T-cell (primary cell): ENCODE measurements around the gene RNASEH2A. TPM values are rescaled to one million over a fixed set of nuclear protein-coding genes. Genes with fewer than 3 reads are reported as not detected.
A peak's percentile ranks its signal among the peaks of the same experiment; 100 is the strongest.

ENCODE experiments used
- ATAC-seq, 4 experiments: fragments of 200-7000 bp in 3 of 4; fragments of 150-1000 bp in 1 of 4; cut with Tn5 transposase; replicated peaks in 1 of 4; 1 replicate in 3 of 4; 2 replicates in 1 of 4; pipeline ENCODE4 v1.10.0; 2021; ENCODE audit warnings: moderate library complexity in 3 of 4, mild to moderate bottlenecking in 2 of 4, moderate number of reproducible peaks in 1 of 4
- CTCF ChIA-PET, 2 donors: fragments of 300-600 bp; sonication (Branson Sonifier 250); formaldehyde crosslinking; loops; one replicate each; lab custom pipeline; 2022; ENCODE audit warnings: antibody characterized with exemption in 2 of 2; lab: Charles Lee
- POLR2A ChIA-PET, 2 donors: fragments of 300-600 bp; sonication (Branson Sonifier 250); formaldehyde crosslinking; loops; one replicate each; lab custom pipeline; 2022; ENCODE audit warnings: antibody characterized with exemption in 2 of 2; lab: Charles Lee
- DNase-seq, 35 experiments: peaks; one replicate each; pipeline versions ENCODE4 v3.0.0 to v3.0.0-alpha.2; 2013 to 2023
- H3K27ac ChIP-seq: one replicate; pipeline ENCODE4 v1.5.1; 2013; ENCODE audit warnings: low read length
- H3K27me3 ChIP-seq, 2 experiments: replicated peaks in 1 of 2; 1 replicate in 1 of 2; 2 replicates in 1 of 2; pipeline versions ENCODE4 v1.6.1 to v1.7.0; 2013; ENCODE audit warnings: low read length in 1 of 2, mixed read lengths in 1 of 2; ENCODE audit not compliant: control insufficient read depth in 2 of 2, insufficient read depth in 2 of 2; ENCODE audit errors: extremely low read depth in 1 of 2
- H3K36me3 ChIP-seq, 2 donors: 1 replicate in 1 of 2; 2 replicates in 1 of 2; pipeline versions ENCODE4 v1.6.1 to v1.7.0; 2013; ENCODE audit warnings: low read length in 1 of 2; ENCODE audit not compliant: control insufficient read depth in 2 of 2, insufficient read depth in 1 of 2; ENCODE audit errors: extremely low read depth in 1 of 2
- H3K4me1 ChIP-seq, 2 experiments: 1 replicate in 1 of 2; 2 replicates in 1 of 2; pipeline versions ENCODE4 v1.6.1 to v1.7.0; 2013; ENCODE audit warnings: low read length in 2 of 2, mixed read lengths in 1 of 2; ENCODE audit not compliant: insufficient read depth in 2 of 2, control insufficient read depth in 1 of 2; ENCODE audit errors: extremely low read depth in 1 of 2
- H3K4me3 ChIP-seq, 2 donors: 1 replicate in 1 of 2; 2 replicates in 1 of 2; pipeline versions ENCODE4 v1.5.1 to v1.7.0; 2013; ENCODE audit warnings: mild to moderate bottlenecking in 2 of 2, low read length in 1 of 2, moderate library complexity in 1 of 2; ENCODE audit not compliant: control insufficient read depth in 1 of 2; ENCODE audit errors: extremely low read depth in 1 of 2
- H3K9me3 ChIP-seq: 2 replicates; pipeline ENCODE4 v1.7.0; 2013
- H3K27ac Mint-ChIP-seq, 2 donors: one replicate each; pipeline ENCODE4 v1.8.0; 2020 to 2021; ENCODE audit warnings: mild to moderate bottlenecking in 2 of 2, mixed read lengths in 2 of 2
- H3K27me3 Mint-ChIP-seq, 2 donors: one replicate each; pipeline ENCODE4 v1.8.0; 2021 to 2022; ENCODE audit warnings: mixed read lengths in 2 of 2
- H3K36me3 Mint-ChIP-seq: one replicate; pipeline ENCODE4 v1.8.0; 2021; ENCODE audit warnings: mixed read lengths
- H3K4me1 Mint-ChIP-seq, 3 donors: one replicate each; pipeline ENCODE4 v1.8.0; 2020 to 2022; ENCODE audit warnings: mixed read lengths in 3 of 3, mild to moderate bottlenecking in 1 of 3
- H3K4me3 Mint-ChIP-seq, 3 donors: one replicate each; pipeline ENCODE4 v1.8.0; 2020 to 2022; ENCODE audit warnings: mild to moderate bottlenecking in 3 of 3, mixed read lengths in 3 of 3, moderate library complexity in 3 of 3
- H3K9me3 Mint-ChIP-seq, 3 donors: one replicate each; pipeline ENCODE4 v1.8.0; 2020 to 2022; ENCODE audit warnings: mixed read lengths in 3 of 3
- WGBS: methylation state at CpG from one replicate; pipeline ENCODE4 v1.1.5; 2013; ENCODE audit warnings: missing lambda C conversion rate; ENCODE audit not compliant: insufficient coverage; 5-methylcytosine and 5-hydroxymethylcytosine counted together
- total RNA-seq, 35 experiments: library from RNA in 6 of 35; stranded (reverse) in 6 of 35; fragments of 120-200 nt in 1 of 35; gene quantifications; one replicate each; pipeline versions ENCODE4 v1.2.1 to v1.2.4 and lab custom pipeline; 2013 to 2026

Gene RNASEH2A
- total RNA-seq, 5 donors from 2014 or later (not counting 1 experiment from before 2014, with no cell fraction given) = 4.7 to 18.0 (median 15.0) TPM

- no peaks in the 10 kb centered on the region for H3K27me3 Mint-ChIP-seq
- no peak for DNase-seq
- H3K27ac Mint-ChIP-seq = peak overlapping the region; percentile 41 to 61
- Histone ChIP-seq H3K4me1 (peaks cover 3 to 48% of the 10 kb centered on the region in 2 experiments), H3K27ac (no peak overlapping the region), H3K27me3 (no peaks in the 10 kb centered on the region), H3K36me3 (no peaks in the 10 kb centered on the region), H3K4me3 (no peak overlapping the region), H3K9me3 (no peaks in the 10 kb centered on the region)
- POLR2A ChIA-PET = interaction anchor here in 1 of 2 donors (0.6 to 1.1 kb wide), 4 partner anchors 18 to 88 kb away, joined by 3 to 8 read pairs (median 4); partner anchors contain the start of genes JUNB and RNASEH2A
- 96% methylated on average over 2 of the region's 2 CpGs for WGBS
- no peaks in the 10 kb centered on the region for H3K9me3 Mint-ChIP-seq
- peaks cover 20 to 24% (median 24%) of the 10 kb centered on the region in 3 donors for H3K4me1 Mint-ChIP-seq
- CTCF ChIA-PET = interaction anchor here in 1 of 2 donors (1.1 kb wide), 1 partner anchor 23 kb away, joined by 7 read pairs; no protein-coding TSS in a partner anchor
- no peaks in the 10 kb centered on the region for H3K36me3 Mint-ChIP-seq
- ATAC-seq = no peak
- H3K4me3 Mint-ChIP-seq = peak overlapping the region in 2 of 3 donors; percentile 34 to 52
These were observed 32.8 kb upstream of the RNASEH2A start for GRCh38 chr19:12773571-12773970.

DNA sequence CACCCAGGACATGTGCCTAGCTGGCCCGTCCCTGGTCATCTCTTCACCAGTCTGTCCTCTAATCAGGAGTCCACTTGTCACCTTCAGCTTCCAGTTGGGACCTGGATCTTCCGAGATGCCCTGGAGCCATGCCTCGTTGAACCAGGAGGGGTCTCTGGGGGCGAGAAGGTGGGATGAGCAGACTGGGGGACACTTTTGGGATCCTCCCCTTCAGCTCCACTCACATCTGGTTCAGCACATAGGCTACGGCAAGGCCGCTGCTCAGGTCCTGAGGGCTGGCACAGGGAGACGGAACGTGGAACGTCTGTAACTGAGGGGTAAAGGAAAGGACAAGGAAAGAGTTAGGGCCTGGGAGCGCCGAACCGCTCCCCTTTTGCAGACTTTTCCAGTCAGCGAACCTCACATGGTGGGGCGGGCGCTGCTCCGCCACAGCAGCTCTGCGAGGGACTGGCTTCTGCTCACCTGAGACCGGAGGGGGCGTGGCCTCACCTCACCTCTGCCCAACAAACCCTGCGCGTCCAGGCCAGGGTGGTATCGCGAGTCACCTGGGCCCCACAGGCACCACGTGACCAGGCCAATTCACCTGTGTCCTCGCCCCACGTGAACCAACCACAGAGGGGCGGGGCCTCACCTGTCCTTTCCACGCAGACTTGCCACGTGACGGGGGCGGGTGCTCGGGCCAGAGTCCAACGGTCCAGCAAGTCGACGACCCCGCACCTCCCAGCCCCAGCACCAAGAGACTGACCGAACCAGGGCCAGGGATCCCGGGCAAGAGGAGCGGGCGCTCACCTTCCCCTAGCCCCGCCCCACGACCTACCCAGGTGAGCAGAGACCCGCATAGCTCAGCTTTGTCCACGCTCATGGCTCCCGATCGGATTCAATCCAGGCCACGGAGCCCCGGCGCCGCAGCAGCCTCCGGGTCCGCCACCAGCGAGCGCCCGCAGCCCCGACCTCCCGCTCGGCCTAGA lies 31.5 kb upstream of the RNASEH2A start, which contains the start of gene HOOK2:
Gene HOOK2, minus strand, starts transcription at position 965 of the 968 bp plus-strand sequence. Its CDS starts 103 bp downstream, at position 862.
- H3K27me3 Mint-ChIP-seq = no peaks in the 10 kb centered on the region
- Histone ChIP-seq H3K36me3 (no peaks in the 10 kb centered on the region), H3K4me1 (peaks cover 8 to 55% of the 10 kb centered on the region in 2 experiments), H3K4me3 (peak within 1 kb of the TSS; percentile 68 to 89), H3K27me3 (no peaks in the 10 kb centered on the region), H3K27ac (peak within 1 kb of the TSS; percentile 78), H3K9me3 (no peaks in the 10 kb centered on the region)
- peak within 1 kb of the TSS; percentile 78 to 82 for H3K27ac Mint-ChIP-seq
- no peaks in the 10 kb centered on the region for H3K9me3 Mint-ChIP-seq
- CTCF ChIA-PET = interaction anchor here in 1 of 2 donors (0.7 to 4.1 kb wide), 2 partner anchors 14 to 18 kb away, joined by 3 to 22 read pairs; no protein-coding TSS in a partner anchor
- DNase-seq (peak in 11 of 35 experiments; percentile 29 to 58 (median 39)), ATAC-seq (peak; percentile 1 to 8 (median 6))
- H3K36me3 Mint-ChIP-seq = no peaks in the 10 kb centered on the region
- H3K4me3 Mint-ChIP-seq = peak within 1 kb of the TSS; percentile 68 to 80 (median 77)
- 17% methylated on average over 39 of the region's 58 CpGs for WGBS
- POLR2A ChIA-PET = interaction anchor here in 1 of 2 donors (0.6 to 1.1 kb wide), 2 partner anchors 53 to 1659 kb away, joined by 3 read pairs; no protein-coding TSS in a partner anchor
- peaks cover 26 to 33% (median 33%) of the 10 kb centered on the region in 3 donors for H3K4me1 Mint-ChIP-seq

- peak overlapping the region; percentile 89 for H3K27ac ChIP-seq
- POLR2A ChIA-PET = interaction anchor here (0.6 to 2.8 kb wide), 6 partner anchors 14 to 74 kb away, joined by 4 to 10 read pairs (median 6); partner anchors contain the start of gene JUNB (in 1 of the 2)
- H3K4me3 Mint-ChIP-seq = peak overlapping the region; percentile 77 to 83 (median 82)
- 10% methylated on average over 35 of the region's 43 CpGs for WGBS
- H3K4me1 ChIP-seq = peaks cover 13 to 62% of the 10 kb centered on the region in 2 experiments
- no peaks in the 10 kb centered on the region for H3K9me3 Mint-ChIP-seq
- DNase-seq (peak; percentile 51 to 90 (median 71)), ATAC-seq (peak in 3 of 4 experiments; percentile 30 to 31 (median 31))
- H3K27me3 Mint-ChIP-seq = no peaks in the 10 kb centered on the region
- no peaks in the 10 kb centered on the region for H3K36me3 ChIP-seq
- H3K9me3 ChIP-seq = no peaks in the 10 kb centered on the region
- no peaks in the 10 kb centered on the region for H3K27me3 ChIP-seq
- H3K4me3 ChIP-seq = peak overlapping the region; percentile 65 to 88
- CTCF ChIA-PET = interaction anchor here (1.7 to 4.1 kb wide), 6 partner anchors 14 to 20 kb away, joined by 4 to 32 read pairs (median 12); partner anchors contain the start of gene JUNB (in 1 of the 2)
- H3K36me3 Mint-ChIP-seq = no peaks in the 10 kb centered on the region
- H3K27ac Mint-ChIP-seq = peak overlapping the region; percentile 88
- H3K4me1 Mint-ChIP-seq = peaks cover 38 to 46% (median 41%) of the 10 kb centered on the region in 3 donors
These were observed 29.0 kb upstream of the RNASEH2A start for GRCh38 chr19:12777217-12778016.

GRCh38 chr19:12778017-12778904 lies 28.1 kb upstream of the RNASEH2A start:
- POLR2A ChIA-PET = interaction anchor here (0.7 to 2.8 kb wide), 2 partner anchors 13 to 18 kb away, joined by 4 to 10 read pairs; partner anchors contain the start of gene JUNB (in 1 of the 2)
- peak overlapping the region; percentile 89 for H3K27ac ChIP-seq
- no peaks in the 10 kb centered on the region for H3K9me3 Mint-ChIP-seq
- peak overlapping the region; percentile 65 to 88 for H3K4me3 ChIP-seq
- no peaks in the 10 kb centered on the region for H3K36me3 ChIP-seq
- CTCF ChIA-PET = interaction anchor here (0.9 to 4.1 kb wide), 8 partner anchors 13 to 28 kb away, joined by 3 to 32 read pairs (median 5); partner anchors contain the start of genes JUNB (in 1 of the 2) and RNASEH2A (in 1 of the 2)
- 5% methylated on average over 19 of the region's 44 CpGs for WGBS
- ATAC-seq (no peak), DNase-seq (peak in 15 of 35 experiments; percentile 23 to 63 (median 46))
- peak overlapping the region; percentile 88 for H3K27ac Mint-ChIP-seq
- H3K27me3 ChIP-seq = no peaks in the 10 kb centered on the region
- no peaks in the 10 kb centered on the region for H3K27me3 Mint-ChIP-seq
- H3K9me3 ChIP-seq = no peaks in the 10 kb centered on the region
- peaks cover 38 to 46% (median 41%) of the 10 kb centered on the region in 3 donors for H3K4me1 Mint-ChIP-seq
- peaks cover 16 to 70% of the 10 kb centered on the region in 2 experiments for H3K4me1 ChIP-seq
- peak overlapping the region; percentile 77 to 83 (median 82) for H3K4me3 Mint-ChIP-seq
- no peaks in the 10 kb centered on the region for H3K36me3 Mint-ChIP-seq

DNA sequence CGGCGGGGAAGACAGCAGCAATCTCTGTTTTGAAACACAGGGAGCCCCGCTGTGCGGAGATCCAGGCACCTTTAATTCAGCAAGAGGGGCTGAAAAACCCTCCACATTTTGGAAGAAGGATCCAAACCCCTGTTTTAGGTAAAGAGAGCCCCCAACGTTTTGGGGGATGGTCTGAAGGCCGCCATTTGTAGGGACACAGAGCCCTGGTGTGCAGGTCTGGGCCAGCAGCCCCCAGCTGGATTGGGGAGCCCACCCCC lies 27.6 kb upstream of the RNASEH2A start:
- ChIA-PET POLR2A (interaction anchor here (0.7 to 2.8 kb wide), 2 partner anchors 13 to 17 kb away, joined by 4 to 10 read pairs; partner anchors contain the start of gene JUNB (in 1 of the 2)), CTCF (interaction anchor here (0.9 to 3.2 kb wide), 7 partner anchors 13 to 27 kb away, joined by 3 to 32 read pairs (median 4); partner anchors contain the start of genes JUNB (in 1 of the 2) and RNASEH2A (in 1 of the 2))
- no CpG with 5 or more reads among the region's 6 CpGs for WGBS
- Mint-ChIP-seq H3K27me3 (no peaks in the 10 kb centered on the region), H3K36me3 (no peaks in the 10 kb centered on the region), H3K27ac (peak overlapping the region; percentile 88), H3K9me3 (no peaks in the 10 kb centered on the region), H3K4me3 (peak overlapping the region; percentile 77 to 83 (median 82)), H3K4me1 (peaks cover 41 to 46% (median 43%) of the 10 kb centered on the region in 3 donors)
- ATAC-seq = no peak
- Histone ChIP-seq H3K4me3 (peak overlapping the region in 1 of 2 donors; percentile 88), H3K9me3 (no peaks in the 10 kb centered on the region), H3K27me3 (no peaks in the 10 kb centered on the region), H3K36me3 (no peaks in the 10 kb centered on the region), H3K4me1 (peaks cover 22 to 76% of the 10 kb centered on the region in 2 experiments), H3K27ac (peak overlapping the region; percentile 89)
- DNase-seq = no peak
